ENCODE measurements around the gene ERF.

ERF gene

GRCh38 chr19:42287017-42287826 is 32.3 kb upstream of the ERF start:
- no peak for DNase-seq

- no peak for DNase-seq
These were observed 31.6 kb upstream of the ERF start for GRCh38 chr19:42286349-42287016.

GRCh38 chr19:42285988-42286348 is 31.0 kb upstream of the ERF start:
- no peak for DNase-seq

GRCh38 chr19:42285541-42285941 is 30.6 kb upstream of the ERF start:
- DNase-seq, result no peak

GRCh38 chr19:42284591-42285341 is 29.8 kb upstream of the ERF start:
- DNase-seq, result peak in 1 of 2 donors; percentile 47

GRCh38 chr19:42284066-42284501 is 29.2 kb upstream of the ERF start:
- peak; percentile 76 to 86 for DNase-seq

GRCh38 chr19:42283188-42284065 is 28.5 kb upstream of the ERF start:
- peak; percentile 95 to 96 for DNase-seq

GRCh38 chr19:42282819-42283187 is 27.9 kb upstream of the ERF start:
- no peak for DNase-seq

GRCh38 chr19:42281827-42282762 is 27.2 kb upstream of the ERF start:
- no peak for DNase-seq

- peak; percentile 40 to 50 for DNase-seq
These were observed 26.4 kb upstream of the ERF start for GRCh38 chr19:42281146-42281826.

GRCh38 chr19:42280815-42281145 is 25.9 kb upstream of the ERF start:
- no peak for DNase-seq

- DNase-seq, result peak; percentile 88 to 92
These were observed 25.2 kb upstream of the ERF start for GRCh38 chr19:42279902-42280814.

GRCh38 chr19:42279155-42279901 is 24.4 kb upstream of the ERF start:
- DNase-seq, result no peak

- DNase-seq, result no peak
These were observed 23.7 kb upstream of the ERF start for GRCh38 chr19:42278452-42279154.

- no peak for DNase-seq
These were observed 23.0 kb upstream of the ERF start for GRCh38 chr19:42277821-42278451.

GRCh38 chr19:42276821-42277220 is 21.9 kb upstream of the ERF start:
- DNase-seq, result peak in 1 of 2 donors; percentile 35

- DNase-seq, result no peak
These were observed 21.4 kb upstream of the ERF start for GRCh38 chr19:42276284-42276683.

GRCh38 chr19:42275517-42275916 is 20.6 kb upstream of the ERF start:
- no peak for DNase-seq
